ENCODE data around the gene SLC3A2. TPM values are rescaled to one million over a fixed set of nuclear protein-coding genes. Genes with fewer than 3 reads are reported as not detected.
"Not testable (repeated sequence)": the region's sequence is repeated elsewhere in the genome, so short reads cannot be mapped to it uniquely, and the experiment has no call there.

SLC3A2 gene
- polyA plus RNA-seq, 3 donors: 169 to 175 (median 169) TPM

DNA sequence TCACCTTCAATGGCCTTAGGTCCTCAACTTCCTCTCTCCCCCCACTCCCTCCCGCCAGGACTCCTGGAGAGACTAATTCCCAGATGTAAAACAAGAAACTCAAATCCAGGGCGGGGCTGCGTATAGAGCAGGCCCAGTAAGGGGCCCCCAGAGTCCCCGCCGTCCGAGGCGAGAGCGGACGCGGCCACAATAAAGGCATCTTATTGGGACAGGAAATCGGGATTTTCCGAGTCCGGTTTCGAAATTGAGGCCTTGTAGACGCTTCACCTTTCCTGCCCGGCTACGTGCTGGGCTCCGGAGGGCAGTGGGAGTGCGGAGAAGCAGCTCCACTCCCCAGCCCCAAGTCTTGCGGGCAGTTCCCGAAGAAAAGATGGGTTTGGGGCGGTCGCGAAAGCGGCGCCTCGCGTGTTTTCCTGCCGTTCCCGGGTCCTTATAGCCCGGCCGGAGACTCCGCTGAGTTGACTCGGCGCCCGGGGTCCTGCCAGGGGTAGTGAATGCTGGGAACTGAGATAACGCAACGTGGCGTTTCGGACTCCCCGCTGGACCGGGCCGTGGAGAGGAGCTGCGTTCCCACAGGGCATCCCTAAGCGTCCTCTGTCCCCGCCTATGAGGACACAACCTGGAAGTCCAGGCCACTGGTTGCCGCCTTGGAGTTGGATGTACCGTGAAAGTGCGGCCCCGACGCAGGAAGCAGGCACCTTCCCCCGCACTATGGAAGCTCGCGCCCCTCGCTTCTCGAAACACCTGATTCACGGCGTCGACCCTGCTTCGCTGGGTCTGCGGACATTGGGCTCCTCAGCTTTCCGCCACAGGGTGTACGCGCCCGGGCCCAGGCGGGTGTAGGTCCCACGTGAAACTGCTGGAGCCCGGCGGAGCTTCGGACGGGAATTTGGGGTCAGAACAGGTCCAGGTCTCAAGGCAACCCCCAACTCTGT lies 45.3 kb downstream of the SLC3A2 start:
- DNase-seq: peak; percentile 16

- DNase-seq: no peak
These were observed 46.2 kb downstream of the SLC3A2 start for GRCh38 chr11:62926680-62927455.

DNA sequence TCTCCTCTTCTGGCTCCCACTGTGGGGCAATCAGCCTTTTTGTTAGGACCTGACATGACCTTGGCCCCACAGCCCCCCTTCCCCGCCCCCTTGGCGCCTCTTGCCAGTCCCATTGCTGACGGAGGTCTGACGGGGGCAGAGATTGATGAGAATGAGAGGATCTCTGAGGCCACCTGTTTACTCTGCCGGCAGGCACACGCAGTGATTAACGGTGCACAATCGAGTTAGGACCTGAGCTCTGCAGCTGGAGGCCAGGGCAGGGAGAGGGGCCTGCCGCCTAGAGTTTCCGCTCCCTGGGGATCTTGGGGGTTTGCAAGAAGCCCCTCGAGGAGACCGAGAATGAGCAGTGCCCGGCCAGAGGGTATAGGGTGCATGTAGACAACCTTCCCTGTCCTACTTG lies 47.3 kb downstream of the SLC3A2 start:
- no peak for DNase-seq

DNA sequence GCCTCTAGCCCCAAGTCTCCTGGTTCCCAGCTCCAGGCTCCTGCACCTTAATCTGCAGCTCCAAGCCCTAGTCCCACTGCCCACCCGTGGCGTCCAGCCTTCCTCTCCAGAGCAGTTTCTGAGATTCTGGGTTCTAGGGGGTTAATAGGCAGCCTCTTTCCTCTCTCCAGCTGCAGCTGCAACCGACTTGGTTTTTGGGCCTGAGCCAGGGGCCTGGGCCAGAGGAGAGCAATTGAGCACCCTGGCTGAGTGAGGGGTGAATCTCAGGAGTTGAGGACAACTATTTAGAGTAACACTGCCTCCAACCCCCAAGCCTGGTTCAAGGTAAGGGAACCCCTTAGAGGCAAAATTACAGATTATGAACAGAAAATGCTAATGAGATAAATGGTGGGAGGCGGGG lies 49.5 kb downstream of the SLC3A2 start:
- DNase-seq: no peak

DNA sequence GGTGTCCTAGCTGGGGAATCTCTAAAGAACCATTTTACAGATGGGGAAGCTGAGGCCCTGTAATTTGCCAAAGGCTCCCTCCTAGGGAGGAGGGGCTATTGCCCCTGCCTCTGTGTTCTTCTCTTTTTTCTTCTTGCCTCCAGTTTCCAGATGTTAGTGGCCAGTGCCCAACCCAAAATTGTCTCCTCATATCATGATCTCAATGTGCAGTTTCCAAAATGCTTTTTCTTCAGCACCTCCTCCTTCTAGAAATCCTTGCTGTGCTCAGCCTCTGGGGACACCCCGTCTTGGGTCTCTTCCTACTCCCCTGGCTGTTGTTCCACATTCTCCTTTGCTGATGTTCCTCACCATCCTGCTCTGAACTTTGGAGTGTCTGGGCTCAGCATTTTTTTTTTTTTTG lies 50.0 kb downstream of the SLC3A2 start:
- no peak for DNase-seq

DNA sequence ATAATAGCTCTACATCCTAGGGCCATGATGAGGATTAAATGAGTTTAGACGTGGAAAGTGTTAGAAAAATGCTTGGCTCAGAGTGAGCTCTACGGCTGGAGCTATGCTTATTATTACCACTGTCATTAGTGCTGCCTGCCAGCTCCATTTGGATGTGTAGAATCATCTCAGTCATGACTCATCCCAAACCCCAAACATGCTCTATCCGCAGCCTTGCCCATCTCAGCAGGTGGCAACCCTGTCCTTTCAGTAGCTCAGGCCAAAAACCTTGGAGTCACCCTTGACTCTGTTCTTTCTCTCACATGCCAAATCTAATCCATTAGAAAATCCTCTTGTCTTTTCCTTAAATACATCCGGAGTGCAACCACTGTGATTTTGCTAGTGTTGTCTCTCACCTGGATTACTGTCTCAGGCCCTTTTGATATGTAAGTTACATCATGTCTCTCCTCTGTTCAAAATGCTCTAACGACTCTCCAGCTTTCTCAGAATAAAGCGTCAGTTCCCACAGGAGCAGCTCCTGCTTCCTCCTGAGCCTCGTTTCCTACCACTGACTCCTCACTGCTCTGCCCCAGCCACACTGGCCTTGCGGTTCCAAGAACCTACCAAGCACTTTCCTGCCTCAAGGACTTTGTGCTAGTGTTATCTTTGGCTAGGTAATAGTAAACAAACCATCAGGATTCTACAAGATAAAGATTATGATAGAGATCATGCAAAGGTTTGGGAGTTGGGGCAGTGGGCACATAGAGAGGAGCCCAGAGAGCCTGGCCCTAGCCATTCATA lies 51.0 kb downstream of the SLC3A2 start:
- no peak for DNase-seq

GRCh38 chr11:62933285-62933684 lies 52.6 kb downstream of the SLC3A2 start:
- DNase-seq: no peak

- DNase-seq: no peak
These were observed 53.2 kb downstream of the SLC3A2 start for GRCh38 chr11:62933750-62934495.

GRCh38 chr11:62934496-62934785 lies 53.7 kb downstream of the SLC3A2 start:
- DNase-seq: no peak

DNA sequence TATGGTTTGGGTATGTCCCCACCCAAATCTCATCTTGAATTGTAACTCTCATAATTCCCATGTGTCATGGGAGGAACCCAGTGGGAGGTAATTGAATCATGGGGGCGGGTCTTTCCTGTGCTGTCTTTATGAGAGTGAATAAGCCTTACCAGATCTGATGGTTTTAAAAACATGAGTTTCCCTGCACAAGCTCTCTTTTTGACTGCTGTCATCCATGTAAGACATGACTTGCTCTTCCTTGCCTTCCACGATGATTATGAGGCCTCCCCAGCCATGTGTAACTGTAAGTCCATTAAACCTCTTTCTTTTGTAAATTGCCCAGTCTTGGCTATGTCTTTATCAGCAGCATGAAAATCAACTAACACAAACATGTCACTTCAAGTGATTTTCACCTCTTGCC lies 56.8 kb downstream of the SLC3A2 start:
- DNase-seq: not testable (repeated sequence)

Other genes starting within 250 kb of the SLC3A2 start
- gene GANAB, start 234.3 kb upstream of the SLC3A2 start, polyA plus RNA-seq (ENCODE audit: insufficient read length in 3 of 3): 100 to 1,000 TPM; 371 to 407 (median 392) TPM
- 10 to 100 TPM; 21.5 to 24.8 (median 23.5) TPM for gene INTS5, start 227.6 kb upstream of the SLC3A2 start, polyA plus RNA-seq (ENCODE audit: insufficient read length in 3 of 3)
- 10 to 100 TPM; 57.7 to 62.1 (median 60.3) TPM for gene C11orf98, start 215.7 kb upstream of the SLC3A2 start, polyA plus RNA-seq (ENCODE audit: insufficient read length in 3 of 3)
- 1 to 10 TPM; 5.1 to 6.6 (median 6.0) TPM for gene CSKMT, start 215.6 kb upstream of the SLC3A2 start, polyA plus RNA-seq (ENCODE audit: insufficient read length in 3 of 3)
- 10 to 100 TPM; 10.4 to 13.1 (median 12.9) TPM for gene UQCC3, start 209.2 kb upstream of the SLC3A2 start, polyA plus RNA-seq (ENCODE audit: insufficient read length in 3 of 3)
- 10 to 100 TPM in 2 of 3 donors, 1 to 10 TPM in 1; 8.6 to 11.6 (median 10.6) TPM for gene LBHD1, start 208.6 kb upstream of the SLC3A2 start, polyA plus RNA-seq (ENCODE audit: insufficient read length in 3 of 3)
- gene UBXN1, start 201.8 kb upstream of the SLC3A2 start, polyA plus RNA-seq (ENCODE audit: insufficient read length in 3 of 3): 100 to 1,000 TPM; 151 to 204 (median 191) TPM
- 1 to 10 TPM in 2 of 3 donors, under 1 TPM in 1; 0.68 to 1.0 (median 1.0) TPM for gene LRRN4CL, start 191.4 kb upstream of the SLC3A2 start, polyA plus RNA-seq (ENCODE audit: insufficient read length in 3 of 3)
- gene BSCL2, start 173.5 kb upstream of the SLC3A2 start, polyA plus RNA-seq (ENCODE audit: insufficient read length in 3 of 3): 10 to 100 TPM; 65.7 to 72.7 (median 68.1) TPM
- gene GNG3, start 173.2 kb upstream of the SLC3A2 start, polyA plus RNA-seq (ENCODE audit: insufficient read length in 3 of 3): 1 to 10 TPM; 2.1 to 3.6 (median 2.5) TPM
- gene HNRNPUL2, start 153.4 kb upstream of the SLC3A2 start, polyA plus RNA-seq (ENCODE audit: insufficient read length in 3 of 3): 10 to 100 TPM; 79.1 to 92.4 (median 86.0) TPM
- gene TTC9C, start 152.4 kb upstream of the SLC3A2 start, polyA plus RNA-seq (ENCODE audit: insufficient read length in 3 of 3): 10 to 100 TPM; 37.0 to 48.6 (median 45.8) TPM
- 10 to 100 TPM in 1 of 3 donors, 1 to 10 TPM in 2; 8.1 to 10.4 (median 9.4) TPM for gene ZBTB3, start 126.7 kb upstream of the SLC3A2 start, polyA plus RNA-seq (ENCODE audit: insufficient read length in 3 of 3)
- gene POLR2G, start 119.3 kb upstream of the SLC3A2 start, polyA plus RNA-seq (ENCODE audit: insufficient read length in 3 of 3): 100 to 1,000 TPM; 133 to 173 (median 153) TPM
- gene TAF6L, start 109.5 kb upstream of the SLC3A2 start, polyA plus RNA-seq (ENCODE audit: insufficient read length in 3 of 3): 10 to 100 TPM; 32.9 to 44.1 (median 40.0) TPM
- gene TMEM179B, start 93.5 kb upstream of the SLC3A2 start, polyA plus RNA-seq (ENCODE audit: insufficient read length in 3 of 3): 10 to 100 TPM; 67.7 to 75.2 (median 71.3) TPM
- gene TMEM223, start 88.9 kb upstream of the SLC3A2 start, polyA plus RNA-seq (ENCODE audit: insufficient read length in 3 of 3): 10 to 100 TPM; 30.6 to 31.6 (median 31.1) TPM
- 100 to 1,000 TPM; 117 to 137 (median 126) TPM for gene NXF1, start 75.5 kb upstream of the SLC3A2 start, polyA plus RNA-seq (ENCODE audit: insufficient read length in 3 of 3)
- 10 to 100 TPM; 50.5 to 59.2 (median 54.7) TPM for gene STX5, start 48.8 kb upstream of the SLC3A2 start, polyA plus RNA-seq (ENCODE audit: insufficient read length in 3 of 3)
- gene TEX54, start 48.1 kb upstream of the SLC3A2 start, polyA plus RNA-seq (ENCODE audit: insufficient read length in 3 of 3): under 1 TPM in 2 of 3 donors, not detected in 1; 0.36 to 0.65 TPM
- 10 to 100 TPM; 38.1 to 49.6 (median 47.0) TPM for gene WDR74, start 41.3 kb upstream of the SLC3A2 start, polyA plus RNA-seq (ENCODE audit: insufficient read length in 3 of 3)
- gene CHRM1, start 40.5 kb downstream of the SLC3A2 start, polyA plus RNA-seq (ENCODE audit: insufficient read length in 3 of 3): under 1 TPM in 2 of 3 donors, not detected in 1; 0.04 to 0.07 TPM
- 10 to 100 TPM; 25.1 to 38.1 (median 32.2) TPM for gene SLC22A6, start 104.1 kb downstream of the SLC3A2 start, polyA plus RNA-seq (ENCODE audit: insufficient read length in 3 of 3)
- gene SLC22A8, start 134.9 kb downstream of the SLC3A2 start, polyA plus RNA-seq (ENCODE audit: insufficient read length in 3 of 3): 10 to 100 TPM; 44.8 to 63.5 (median 60.6) TPM